GM12892 (cell line): ENCODE data around the gene CENPVL2.

ENCODE experiments used
- POLR2A ChIP-seq: IDR thresholded peaks from 2 replicates; pipeline ENCODE4 v1.6.1; 2011; ENCODE audit warnings: low read depth, low read length, control low read depth
- POLR2AphosphoS5 ChIP-seq: IDR thresholded peaks from 2 replicates; pipeline ENCODE4 v1.6.1; 2011; ENCODE audit warnings: low read depth, low read length, control low read depth
- TAF1 ChIP-seq: IDR thresholded peaks from 2 replicates; pipeline ENCODE4 v1.6.1; 2011; ENCODE audit warnings: low read depth, mild to moderate bottlenecking, control low read depth, low read length, borderline replicate concordance

DNA sequence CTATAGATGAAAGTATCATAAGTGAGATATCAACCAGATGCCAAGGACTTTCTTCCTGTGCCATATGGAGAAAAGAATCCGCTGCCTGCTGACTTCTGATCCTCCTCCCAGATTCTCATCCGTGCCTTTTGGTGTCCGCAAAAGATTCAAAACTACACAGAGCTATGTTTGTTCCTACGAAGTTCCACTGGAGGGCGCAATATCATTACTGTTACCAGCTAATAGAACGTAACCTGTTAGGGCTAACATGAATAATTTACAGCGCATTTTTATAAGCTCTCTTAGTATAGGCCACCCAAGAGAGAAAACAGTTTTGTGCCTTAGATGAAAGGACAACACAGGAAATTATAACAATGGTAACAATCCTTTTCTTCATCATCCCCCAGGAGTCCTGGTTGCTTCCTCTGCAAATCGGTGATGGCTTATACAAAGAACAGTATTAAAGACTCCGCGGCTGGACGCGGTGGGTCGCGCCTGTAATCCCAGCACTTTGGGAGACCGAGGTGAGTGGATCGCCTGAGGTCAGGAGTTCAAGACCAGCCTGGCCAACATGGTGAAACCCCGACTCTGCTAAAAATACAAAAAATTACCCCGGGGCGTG, 41.1 kb downstream of the CENPVL2 start:
- TF ChIP-seq POLR2AphosphoS5 (no peak), TAF1 (no peak), POLR2A (no peak)
